Measurements from ENCODE around the gene MSN.

Gene MSN

DNA sequence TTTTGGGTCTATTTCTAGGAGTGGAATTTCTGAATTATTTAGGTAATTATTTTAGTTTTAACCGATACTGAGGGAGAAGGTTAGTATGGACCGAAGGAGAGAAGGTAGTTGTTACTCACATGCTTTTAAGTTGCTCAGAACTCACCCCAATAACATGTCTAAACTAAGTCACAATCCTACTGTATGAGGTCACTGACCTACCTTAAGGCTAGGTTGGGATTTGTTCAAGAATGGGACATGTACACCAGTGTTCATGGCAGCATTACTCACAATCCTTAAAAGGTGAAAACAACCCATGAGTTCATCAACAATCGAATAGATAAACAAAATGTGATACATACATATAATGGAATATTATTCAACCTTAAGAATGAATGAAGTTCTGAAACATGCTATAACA lies 90.5 kb downstream of the MSN start:
- Histone ChIP-seq H3K27ac (ENCODE audit: extremely low read depth, low read depth, low read length) (no peak overlapping the region), H3K4me3 (ENCODE audit: low read depth, low read length) (no peak overlapping the region), H3K9me3 (ENCODE audit: control insufficient read depth, insufficient read depth, low read depth, low read length) (no peaks in the 10 kb centered on the region), H3K4me1 (ENCODE audit: control insufficient read depth, insufficient read depth, low read length) (no peaks in the 10 kb centered on the region), H3K36me3 (ENCODE audit: control insufficient read depth in 2 of 2, insufficient read depth in 1 of 2, low read length in 2 of 2) (no peaks in the 10 kb centered on the region)
- ChIA-PET POLR2A (no interaction called here), CTCF (no interaction called here)
- TF ChIP-seq ZNF274 (IDR thresholded peaks at IDR 0.05; ENCODE audit: low read length) (no peak), ZNF274 (tag by site-specific recombination; IDR thresholded peaks at IDR 0.05; ENCODE audit: borderline replicate concordance) (no peak), ZNF585B (tag by site-specific recombination; IDR thresholded peaks at IDR 0.05) (no peak), ZNF404 (tag by site-specific recombination; IDR thresholded peaks at IDR 0.05) (no peak), ZNF23 (tag by site-specific recombination; IDR thresholded peaks at IDR 0.05; ENCODE audit: borderline replicate concordance) (no peak), ZNF155 (tag by site-specific recombination; IDR thresholded peaks at IDR 0.05) (no peak), OVOL3 (tag by site-specific recombination; IDR thresholded peaks at IDR 0.05) (no peak), ZNF626 (tag by site-specific recombination; IDR thresholded peaks at IDR 0.05) (no peak), FEZF1 (tag by site-specific recombination; IDR thresholded peaks at IDR 0.05) (no peak), ZNF423 (tag by site-specific recombination; IDR thresholded peaks at IDR 0.05) (no peak), PRDM1 (tag by site-specific recombination; IDR thresholded peaks at IDR 0.05) (no peak), ZNF394 (tag by site-specific recombination; IDR thresholded peaks at IDR 0.05; ENCODE audit: borderline replicate concordance) (no peak), ZNF19 (tag by site-specific recombination; IDR thresholded peaks at IDR 0.05; ENCODE audit: low read depth) (no peak), ZNF133 (tag by site-specific recombination; IDR thresholded peaks at IDR 0.05) (no peak), SALL2 (tag by site-specific recombination; IDR thresholded peaks at IDR 0.05; ENCODE audit: borderline replicate concordance) (no peak), ZNF239 (tag by site-specific recombination; IDR thresholded peaks at IDR 0.05) (no peak)
- TF ChIP-seq, protein P1, sequence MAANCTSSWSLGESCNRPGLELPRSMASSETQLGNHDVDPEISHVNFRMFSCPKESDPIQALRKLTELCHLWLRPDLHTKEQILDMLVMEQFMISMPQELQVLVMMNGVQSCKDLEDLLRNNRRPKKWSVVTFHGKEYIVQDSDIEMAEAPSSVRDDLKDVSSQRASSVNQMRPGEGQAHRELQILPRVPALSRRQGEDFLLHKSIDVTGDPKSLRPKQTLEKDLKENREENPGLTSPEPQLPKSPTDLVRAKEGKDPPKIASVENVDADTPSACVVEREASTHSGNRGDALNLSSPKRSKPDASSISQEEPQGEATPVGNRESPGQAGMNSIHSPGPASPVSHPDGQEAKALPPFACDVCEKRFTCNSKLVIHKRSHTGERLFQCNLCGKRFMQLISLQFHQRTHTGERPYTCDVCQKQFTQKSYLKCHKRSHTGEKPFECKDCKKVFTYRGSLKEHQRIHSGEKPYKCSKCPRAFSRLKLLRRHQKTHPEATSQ (tag by site-specific recombination; IDR thresholded peaks at IDR 0.05), result no peak
- TF ChIP-seq, protein P2, sequence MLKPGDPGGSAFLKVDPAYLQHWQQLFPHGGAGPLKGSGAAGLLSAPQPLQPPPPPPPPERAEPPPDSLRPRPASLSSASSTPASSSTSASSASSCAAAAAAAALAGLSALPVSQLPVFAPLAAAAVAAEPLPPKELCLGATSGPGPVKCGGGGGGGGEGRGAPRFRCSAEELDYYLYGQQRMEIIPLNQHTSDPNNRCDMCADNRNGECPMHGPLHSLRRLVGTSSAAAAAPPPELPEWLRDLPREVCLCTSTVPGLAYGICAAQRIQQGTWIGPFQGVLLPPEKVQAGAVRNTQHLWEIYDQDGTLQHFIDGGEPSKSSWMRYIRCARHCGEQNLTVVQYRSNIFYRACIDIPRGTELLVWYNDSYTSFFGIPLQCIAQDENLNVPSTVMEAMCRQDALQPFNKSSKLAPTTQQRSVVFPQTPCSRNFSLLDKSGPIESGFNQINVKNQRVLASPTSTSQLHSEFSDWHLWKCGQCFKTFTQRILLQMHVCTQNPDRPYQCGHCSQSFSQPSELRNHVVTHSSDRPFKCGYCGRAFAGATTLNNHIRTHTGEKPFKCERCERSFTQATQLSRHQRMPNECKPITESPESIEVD (tag by site-specific recombination; IDR thresholded peaks at IDR 0.05), result no peak
- TF ChIP-seq, protein P3, sequence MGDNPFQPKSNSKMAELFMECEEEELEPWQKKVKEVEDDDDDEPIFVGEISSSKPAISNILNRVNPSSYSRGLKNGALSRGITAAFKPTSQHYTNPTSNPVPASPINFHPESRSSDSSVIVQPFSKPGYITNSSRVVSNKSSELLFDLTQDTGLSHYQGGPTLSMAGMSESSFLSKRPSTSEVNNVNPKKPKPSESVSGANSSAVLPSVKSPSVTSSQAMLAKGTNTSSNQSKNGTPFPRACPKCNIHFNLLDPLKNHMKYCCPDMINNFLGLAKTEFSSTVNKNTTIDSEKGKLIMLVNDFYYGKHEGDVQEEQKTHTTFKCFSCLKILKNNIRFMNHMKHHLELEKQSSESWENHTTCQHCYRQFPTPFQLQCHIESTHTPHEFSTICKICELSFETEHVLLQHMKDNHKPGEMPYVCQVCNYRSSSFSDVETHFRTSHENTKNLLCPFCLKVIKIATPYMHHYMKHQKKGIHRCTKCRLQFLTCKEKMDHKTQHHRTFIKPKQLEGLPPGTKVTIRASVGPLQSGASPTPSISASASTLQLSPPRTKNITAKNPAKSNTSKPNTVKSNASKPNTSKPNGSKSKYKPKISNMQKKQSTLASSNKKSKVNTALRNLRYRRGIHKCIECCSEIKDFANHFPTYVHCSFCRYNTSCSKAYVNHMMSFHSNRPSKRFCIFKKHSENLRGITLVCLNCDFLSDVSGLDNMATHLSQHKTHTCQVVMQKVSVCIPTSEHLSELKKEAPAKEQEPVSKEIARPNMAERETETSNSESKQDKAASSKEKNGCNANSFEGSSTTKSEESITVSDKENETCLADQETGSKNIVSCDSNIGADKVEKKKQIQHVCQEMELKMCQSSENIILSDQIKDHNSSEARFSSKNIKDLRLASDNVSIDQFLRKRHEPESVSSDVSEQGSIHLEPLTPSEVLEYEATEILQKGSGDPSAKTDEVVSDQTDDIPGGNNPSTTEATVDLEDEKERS (tag by site-specific recombination; IDR thresholded peaks at IDR 0.05), result no peak

GRCh38 chrX:65758505-65758904 lies 91.1 kb downstream of the MSN start:
- H3K27ac ChIP-seq (ENCODE audit: extremely low read depth, low read depth, low read length), result no peak overlapping the region
- POLR2A ChIA-PET, result no interaction called here
- H3K36me3 ChIP-seq (ENCODE audit: control insufficient read depth in 2 of 2, insufficient read depth in 1 of 2, low read length in 2 of 2), result no peaks in the 10 kb centered on the region
- no peaks in the 10 kb centered on the region for H3K9me3 ChIP-seq (ENCODE audit: control insufficient read depth, insufficient read depth, low read depth, low read length)
- TF ChIP-seq, protein P4, sequence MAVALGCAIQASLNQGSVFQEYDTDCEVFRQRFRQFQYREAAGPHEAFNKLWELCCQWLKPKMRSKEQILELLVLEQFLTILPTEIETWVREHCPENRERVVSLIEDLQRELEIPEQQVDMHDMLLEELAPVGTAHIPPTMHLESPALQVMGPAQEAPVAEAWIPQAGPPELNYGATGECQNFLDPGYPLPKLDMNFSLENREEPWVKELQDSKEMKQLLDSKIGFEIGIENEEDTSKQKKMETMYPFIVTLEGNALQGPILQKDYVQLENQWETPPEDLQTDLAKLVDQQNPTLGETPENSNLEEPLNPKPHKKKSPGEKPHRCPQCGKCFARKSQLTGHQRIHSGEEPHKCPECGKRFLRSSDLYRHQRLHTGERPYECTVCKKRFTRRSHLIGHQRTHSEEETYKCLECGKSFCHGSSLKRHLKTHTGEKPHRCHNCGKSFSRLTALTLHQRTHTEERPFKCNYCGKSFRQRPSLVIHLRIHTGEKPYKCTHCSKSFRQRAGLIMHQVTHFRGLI (tag by site-specific recombination; IDR thresholded peaks at IDR 0.05), result no peak
- no peak overlapping the region for H3K4me3 ChIP-seq (ENCODE audit: low read depth, low read length)
- CTCF ChIA-PET, result no interaction called here
- no peaks in the 10 kb centered on the region for H3K4me1 ChIP-seq (ENCODE audit: control insufficient read depth, insufficient read depth, low read length)
